AG09309 (cell line): Measurements from ENCODE around the gene ERGIC2.

Experiments
- DNase-seq: peaks from one replicate; pipeline ENCODE4 v3.0.0-alpha.2; 2010; ENCODE audit warnings: low read depth
- H3K4me3 ChIP-seq: 2 replicates; pipeline ENCODE4 v1.5.1; 2011; ENCODE audit warnings: mild to moderate bottlenecking, low read depth, low read length, moderate library complexity; ENCODE audit not compliant: control insufficient read depth
- TF ChIP-seq, protein P1 (sequence below): IDR thresholded peaks from 2 replicates; pipeline ENCODE4 v1.5.1; 2011; ENCODE audit warnings: mild to moderate bottlenecking, low read depth, low read length, inconsistent platforms; ENCODE audit not compliant: insufficient read depth, control insufficient read depth; ENCODE audit errors: missing control alignments

ERGIC2 gene

DNA sequence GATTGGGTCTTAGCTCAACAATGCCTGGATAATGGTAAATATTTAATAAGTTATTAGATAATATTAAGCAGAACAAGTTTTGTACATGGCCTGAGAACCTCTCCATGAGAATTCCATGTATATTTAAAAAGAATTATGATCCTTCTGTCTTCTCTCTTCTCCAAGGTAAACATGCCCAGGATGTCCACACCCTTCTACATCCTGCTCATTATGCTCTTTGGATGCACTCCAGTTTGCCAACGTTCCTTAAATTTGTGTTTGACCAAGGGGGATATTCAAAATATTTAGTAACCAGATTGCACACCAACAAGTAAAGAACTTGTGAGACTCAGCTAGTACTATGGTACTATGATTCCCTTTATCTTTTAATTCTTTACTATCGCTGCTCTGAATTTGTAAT lies 44.8 kb upstream of the ERGIC2 start:
- no peak for DNase-seq
- TF ChIP-seq, protein P1, sequence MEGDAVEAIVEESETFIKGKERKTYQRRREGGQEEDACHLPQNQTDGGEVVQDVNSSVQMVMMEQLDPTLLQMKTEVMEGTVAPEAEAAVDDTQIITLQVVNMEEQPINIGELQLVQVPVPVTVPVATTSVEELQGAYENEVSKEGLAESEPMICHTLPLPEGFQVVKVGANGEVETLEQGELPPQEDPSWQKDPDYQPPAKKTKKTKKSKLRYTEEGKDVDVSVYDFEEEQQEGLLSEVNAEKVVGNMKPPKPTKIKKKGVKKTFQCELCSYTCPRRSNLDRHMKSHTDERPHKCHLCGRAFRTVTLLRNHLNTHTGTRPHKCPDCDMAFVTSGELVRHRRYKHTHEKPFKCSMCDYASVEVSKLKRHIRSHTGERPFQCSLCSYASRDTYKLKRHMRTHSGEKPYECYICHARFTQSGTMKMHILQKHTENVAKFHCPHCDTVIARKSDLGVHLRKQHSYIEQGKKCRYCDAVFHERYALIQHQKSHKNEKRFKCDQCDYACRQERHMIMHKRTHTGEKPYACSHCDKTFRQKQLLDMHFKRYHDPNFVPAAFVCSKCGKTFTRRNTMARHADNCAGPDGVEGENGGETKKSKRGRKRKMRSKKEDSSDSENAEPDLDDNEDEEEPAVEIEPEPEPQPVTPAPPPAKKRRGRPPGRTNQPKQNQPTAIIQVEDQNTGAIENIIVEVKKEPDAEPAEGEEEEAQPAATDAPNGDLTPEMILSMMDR = no peak
- no peak overlapping the region for H3K4me3 ChIP-seq

- no peak overlapping the region for H3K4me3 ChIP-seq
- TF ChIP-seq, protein P1 = no peak
- DNase-seq = no peak
Measured at GRCh38 chr12:29416748-29417147, 35.8 kb upstream of the ERGIC2 start.

- DNase-seq = no peak
- TF ChIP-seq, protein P1 = no peak
- no peak overlapping the region for H3K4me3 ChIP-seq
Measured at GRCh38 chr12:29415111-29415510, 34.1 kb upstream of the ERGIC2 start.

DNA sequence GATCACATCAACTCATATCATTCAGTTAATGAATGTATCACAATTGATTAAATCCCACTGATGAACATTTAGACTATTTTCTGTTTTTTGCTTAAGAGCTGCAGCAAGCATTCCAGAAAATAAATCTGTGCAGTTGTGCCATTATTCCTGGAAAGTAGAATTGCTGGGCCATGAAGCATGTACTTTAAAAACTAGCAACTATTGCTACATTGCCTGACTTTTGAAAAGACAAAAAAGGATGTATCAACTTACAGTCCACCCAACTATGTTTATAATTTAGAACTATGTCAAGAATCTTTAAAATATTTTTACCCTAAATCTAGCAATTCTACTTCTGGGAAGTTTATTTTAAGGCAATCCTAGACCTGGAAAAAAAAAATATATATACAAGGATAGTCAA lies 33.4 kb upstream of the ERGIC2 start:
- TF ChIP-seq, protein P1 = no peak
- no peak overlapping the region for H3K4me3 ChIP-seq
- DNase-seq = no peak

DNA sequence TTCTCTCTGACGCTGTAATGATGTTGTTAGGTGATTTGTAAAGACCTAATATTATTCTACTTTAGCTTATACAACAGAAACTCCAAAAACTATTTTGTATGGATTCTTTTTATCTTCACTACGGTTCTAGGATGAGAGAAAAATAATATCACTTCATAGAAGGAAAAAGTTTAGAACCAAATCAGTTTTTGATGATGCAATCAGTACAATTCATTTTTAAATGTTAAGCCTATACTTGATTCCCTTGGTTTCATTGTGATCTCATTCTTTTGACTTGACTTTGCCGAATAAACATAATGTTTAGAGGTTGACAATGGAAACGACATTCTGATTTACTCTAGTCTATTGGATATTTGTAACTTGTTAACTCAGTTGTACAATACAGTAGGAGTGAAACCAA lies 24.6 kb upstream of the ERGIC2 start:
- TF ChIP-seq, protein P1 = no peak
- no peak for DNase-seq
- no peak overlapping the region for H3K4me3 ChIP-seq

DNA sequence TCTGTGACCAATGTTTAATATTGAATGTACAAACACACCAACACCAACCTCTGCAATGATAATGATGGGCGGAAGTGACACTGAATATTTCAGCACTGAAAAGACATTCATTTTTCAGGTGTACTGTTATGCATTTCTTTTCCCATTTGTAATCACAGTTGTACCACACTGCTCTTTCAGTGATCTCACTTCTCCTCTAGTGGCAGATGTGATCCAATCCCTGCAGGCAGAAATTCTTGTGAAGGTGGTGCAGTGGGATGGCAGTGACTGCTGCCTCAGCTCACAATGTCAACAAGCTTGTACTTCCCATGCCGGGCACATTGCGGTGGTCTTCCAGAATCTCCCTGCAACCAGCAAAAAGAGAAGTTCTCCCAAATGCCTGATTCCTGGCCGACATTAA lies 23.0 kb upstream of the ERGIC2 start:
- H3K4me3 ChIP-seq = no peak overlapping the region
- DNase-seq = no peak
- TF ChIP-seq, protein P1 = no peak

- TF ChIP-seq, protein P1 = no peak
- no peak for DNase-seq
Measured at GRCh38 chr12:29402437-29402836, 21.5 kb upstream of the ERGIC2 start.

More at GRCh38 chr12:29402437-29402836, 21.5 kb upstream of the ERGIC2 start:
- no peak overlapping the region for H3K4me3 ChIP-seq
